B cell (primary cell): ENCODE measurements around the gene HDHD5. TPM values are rescaled to one million over a fixed set of nuclear protein-coding genes. Genes with fewer than 3 reads are reported as not detected.

Experiments used
- ATAC-seq: fragments of 200-7000 bp; cut with Tn5 transposase; one replicate; pipeline ENCODE4 v1.10.0; 2021; ENCODE audit warnings: low read depth, mild to moderate bottlenecking, moderate number of reproducible peaks, moderate library complexity
- CTCF ChIA-PET: fragments of 350-600 bp; sonication (Branson Sonifier 250); formaldehyde crosslinking; loops from one replicate; lab custom pipeline; 2021; ENCODE audit warnings: antibody characterized with exemption, inconsistent platforms; lab: Charles Lee
- POLR2A ChIA-PET: fragments of 350-600 bp; sonication (Branson Sonifier 250); formaldehyde crosslinking; loops from one replicate; lab custom pipeline; 2021; ENCODE audit warnings: antibody characterized with exemption; lab: Charles Lee
- DNase-seq: peaks from one replicate; pipeline ENCODE4 v3.0.0; 2013
- H2AFZ ChIP-seq: 2 replicates; pipeline ENCODE4 v1.6.1; 2012; ENCODE audit warnings: mild to moderate bottlenecking, low read depth, low read length; ENCODE audit not compliant: insufficient read depth, poor library complexity, severe bottlenecking
- H3K27ac ChIP-seq, 2 donors: 1 replicate in 1 of 2; 2 replicates in 1 of 2; pipeline ENCODE4 v1.5.1; 2012 to 2013; ENCODE audit warnings: low read length in 2 of 2, mild to moderate bottlenecking in 2 of 2, moderate library complexity in 1 of 2
- H3K27me3 ChIP-seq, 4 experiments: fragments of 200-600 bp in 1 of 4; sonication (generic) in 1 of 4; replicated peaks in 1 of 4; 1 replicate in 2 of 4; 2 replicates in 2 of 4; pipeline versions ENCODE4 v1.6.1 to v1.7.0; 2013 to 2016; ENCODE audit warnings: low read length in 3 of 4, mild to moderate bottlenecking in 2 of 4, mixed read lengths in 1 of 4, moderate library complexity in 1 of 4; ENCODE audit not compliant: insufficient read depth in 4 of 4, control insufficient read depth in 3 of 4; ENCODE audit errors: control extremely low read depth in 1 of 4
- H3K36me3 ChIP-seq, 2 experiments: replicated peaks in 1 of 2; 1 replicate in 1 of 2; 2 replicates in 1 of 2; pipeline versions ENCODE4 v1.6.1 to v1.7.1; 2013; ENCODE audit warnings: low read length in 1 of 2; ENCODE audit not compliant: insufficient read depth in 2 of 2, control insufficient read depth in 1 of 2; ENCODE audit errors: control extremely low read depth in 1 of 2, extremely low read depth in 1 of 2
- H3K4me1 ChIP-seq, 2 donors: fragments of 200-600 bp in 1 of 2; sonication (generic) in 1 of 2; 1 replicate in 1 of 2; 2 replicates in 1 of 2; pipeline versions ENCODE4 v1.5.1 to v1.6.1; 2013 to 2017; ENCODE audit warnings: low read length in 2 of 2; ENCODE audit not compliant: control insufficient read depth in 2 of 2, insufficient read depth in 2 of 2
- H3K4me2 ChIP-seq: replicated peaks from 2 replicates; pipeline ENCODE3; 2012; ENCODE audit warnings: mild to moderate bottlenecking, low read depth, low read length; ENCODE audit not compliant: poor library complexity, severe bottlenecking
- H3K4me3 ChIP-seq, 5 experiments: fragments of 200-600 bp in 1 of 5; sonication (generic) in 1 of 5; 1 replicate in 3 of 5; 2 replicates in 2 of 5; pipeline versions ENCODE4 v1.5.1 to v1.7.0; 2011 to 2016; ENCODE audit warnings: low read length in 4 of 5, mild to moderate bottlenecking in 4 of 5, low read depth in 2 of 5, control low read depth in 1 of 5, moderate library complexity in 1 of 5; ENCODE audit not compliant: insufficient read depth in 1 of 5; ENCODE audit errors: control extremely low read depth in 1 of 5, extremely low read depth in 1 of 5
- H3K79me2 ChIP-seq: fragments of 200-600 bp; sonication (generic); one replicate; pipeline ENCODE4 v1.6.0; 2016; ENCODE audit warnings: low read length; ENCODE audit not compliant: control insufficient read depth, insufficient read depth
- H3K9ac ChIP-seq: fragments of 200-600 bp; sonication (generic); 2 replicates; pipeline ENCODE4 v1.6.1; 2017; ENCODE audit warnings: mild to moderate bottlenecking, low read length, moderate library complexity
- H3K9me3 ChIP-seq, 3 donors: one replicate each; pipeline versions ENCODE4 v1.6.1 to v1.7.1; 2013; ENCODE audit warnings: low read length in 2 of 3; ENCODE audit not compliant: control insufficient read depth in 2 of 3, insufficient read depth in 1 of 3; ENCODE audit errors: control extremely low read depth in 1 of 3
- H4K20me1 ChIP-seq: 2 replicates; pipeline ENCODE4 v1.6.0; 2012; ENCODE audit warnings: mild to moderate bottlenecking, low read length; ENCODE audit not compliant: insufficient read depth, control insufficient read depth, poor library complexity, severe bottlenecking
- H3K27ac Mint-ChIP-seq: one replicate; pipeline ENCODE4 v1.8.0; 2021; ENCODE audit warnings: mixed read lengths
- H3K27me3 Mint-ChIP-seq: one replicate; pipeline ENCODE4 v1.8.0; 2021; ENCODE audit warnings: mixed read lengths
- H3K4me1 Mint-ChIP-seq: one replicate; pipeline ENCODE4 v1.8.0; 2021; ENCODE audit warnings: mixed read lengths
- H3K4me3 Mint-ChIP-seq: one replicate; pipeline ENCODE4 v1.8.0; 2021; ENCODE audit warnings: mixed read lengths
- H3K9me3 Mint-ChIP-seq: one replicate; pipeline ENCODE4 v1.8.0; 2022; ENCODE audit warnings: mixed read lengths; ENCODE audit not compliant: insufficient read depth
- CTCF ChIP-seq: fragments of 200-600 bp; IDR thresholded peaks from one replicate; pipeline ENCODE4 v1.8.0; 2022; ENCODE audit warnings: antibody characterized with exemption, mild to moderate bottlenecking
- EZH2 ChIP-seq: IDR thresholded peaks from 2 replicates; pipeline ENCODE4 v1.6.1; 2012; ENCODE audit warnings: borderline replicate concordance, low read depth, mild to moderate bottlenecking, moderate library complexity, low read length; ENCODE audit not compliant: insufficient read depth, poor library complexity, severe bottlenecking
- WGBS: methylation state at CpG from one replicate; pipeline ENCODE4 v1.1.5; 2013; ENCODE audit warnings: missing lambda C conversion rate; ENCODE audit not compliant: insufficient coverage; 5-methylcytosine and 5-hydroxymethylcytosine counted together
- intact Hi-C: fragments of 100-400 bp; cut with micrococcal nuclease; formaldehyde crosslinking; loops from one replicate; pipeline ENCODE4 v1.10.0; 2022
- polyA plus RNA-seq: library from polyadenylated mRNA; depleted of rRNA; stranded (reverse); fragments of >200 nt; gene quantifications from 2 replicates; pipeline ENCODE4 v1.2.3, GENCODE V29; 2012
- total RNA-seq, 2 donors: library from RNA; stranded (reverse); fragments of 120-200 nt in 1 of 2; gene quantifications; 1 replicate in 1 of 2; 2 replicates in 1 of 2; pipeline versions ENCODE4 v1.2.3 to v1.2.4, GENCODE V29; 2013 to 2022

The HDHD5 gene
- total and polyA plus RNA-seq, 2 donors (not counting 1 experiment from before 2014, with no cell fraction given), result 17.7 to 37.7 TPM

GRCh38 chr22:17143101-17143500 lies 16.0 kb downstream of the HDHD5 start:
- ChIA-PET CTCF (no interaction called here), POLR2A (no interaction called here)
- H3K4me3 ChIP-seq, result no peak overlapping the region
- H3K4me1 ChIP-seq, result no peaks in the 10 kb centered on the region
- peaks cover 0 to 50% of the 10 kb centered on the region in 2 experiments for H3K36me3 ChIP-seq
- 100% methylated on average over 5 of the region's 9 CpGs for WGBS
- H3K9me3 ChIP-seq, result no peaks in the 10 kb centered on the region
- no peaks in the 10 kb centered on the region for H3K9me3 Mint-ChIP-seq
- peaks cover under 1% of the 10 kb centered on the region for H3K79me2 ChIP-seq
- no peak for TF ChIP-seq EZH2
- no peak for TF ChIP-seq CTCF
- no peak overlapping the region for H3K4me2 ChIP-seq
- H3K27ac Mint-ChIP-seq, result no peak overlapping the region
- H4K20me1 ChIP-seq, result no peaks in the 10 kb centered on the region
- H3K27me3 Mint-ChIP-seq, result no peaks in the 10 kb centered on the region
- no peaks in the 10 kb centered on the region for H3K27me3 ChIP-seq
- no peak overlapping the region for H3K27ac ChIP-seq
- no peak overlapping the region for H3K4me3 Mint-ChIP-seq
- H3K4me1 Mint-ChIP-seq, result no peaks in the 10 kb centered on the region
- intact Hi-C loops, result no loop called here
- no peak overlapping the region for H2AFZ ChIP-seq
- H3K9ac ChIP-seq, result no peak overlapping the region
- ATAC-seq, result no peak
- no peak for DNase-seq

GRCh38 chr22:17140826-17141766 lies 18.0 kb downstream of the HDHD5 start:
- Histone ChIP-seq H3K9ac (no peak overlapping the region), H3K4me2 (no peak overlapping the region), H3K27ac (no peak overlapping the region), H3K36me3 (peaks cover 0 to 47% of the 10 kb centered on the region in 2 experiments), H2AFZ (no peak overlapping the region), H3K4me3 (no peak overlapping the region), H3K4me1 (no peaks in the 10 kb centered on the region), H3K9me3 (no peaks in the 10 kb centered on the region), H3K27me3 (no peaks in the 10 kb centered on the region), H3K79me2 (no peaks in the 10 kb centered on the region), H4K20me1 (no peaks in the 10 kb centered on the region)
- CTCF ChIA-PET, result no interaction called here
- H3K27ac Mint-ChIP-seq, result no peak overlapping the region
- DNase-seq, result no peak
- no peaks in the 10 kb centered on the region for H3K9me3 Mint-ChIP-seq
- no peak overlapping the region for H3K4me3 Mint-ChIP-seq
- POLR2A ChIA-PET, result no interaction called here
- no peaks in the 10 kb centered on the region for H3K27me3 Mint-ChIP-seq
- TF ChIP-seq CTCF, result no peak
- TF ChIP-seq EZH2, result no peak
- no peak for ATAC-seq
- H3K4me1 Mint-ChIP-seq, result no peaks in the 10 kb centered on the region
- intact Hi-C loops, result no loop called here
- over 99% methylated on average over 8 of the region's 9 CpGs for WGBS
